ENCODE measurements around the gene PPFIA2.

PPFIA2 gene

DNA sequence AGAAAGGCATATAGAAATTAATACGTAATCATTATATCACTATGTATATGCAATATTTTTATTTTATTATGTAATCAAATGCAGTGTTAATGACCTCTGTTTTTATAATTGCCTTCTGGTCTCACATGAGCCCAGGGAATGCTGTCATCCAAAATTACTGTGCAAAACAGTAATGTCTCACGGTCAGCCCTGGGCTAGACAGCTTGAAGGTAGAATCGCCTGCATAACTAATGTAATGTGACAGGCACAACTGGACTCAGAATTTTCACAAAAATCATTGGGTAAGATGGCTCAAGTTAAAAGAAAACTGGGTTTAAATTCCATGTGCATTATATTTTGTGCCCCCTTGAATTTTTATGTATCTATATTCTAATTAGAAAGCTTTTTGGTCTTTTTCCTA lies 293.3 kb downstream of the PPFIA2 start:
- H3K27ac ChIP-seq (ENCODE audit: low read depth, low read length, poor library complexity, severe bottlenecking), result no peak overlapping the region
- no peaks in the 10 kb centered on the region for H3K4me1 ChIP-seq (ENCODE audit: insufficient read depth, low read length, severe bottlenecking)
- H3K79me2 ChIP-seq (ENCODE audit: insufficient read depth, low read length), result no peaks in the 10 kb centered on the region
- H3K9ac ChIP-seq (ENCODE audit: low read length), result no peak overlapping the region
- H3K9me3 ChIP-seq (ENCODE audit: low read length), result no peaks in the 10 kb centered on the region
- no peaks in the 10 kb centered on the region for H4K20me1 ChIP-seq (ENCODE audit: insufficient read depth, low read length)
- H2AFZ ChIP-seq (ENCODE audit: low read length), result no peak overlapping the region
- no peaks in the 10 kb centered on the region for H3K36me3 ChIP-seq (ENCODE audit: insufficient read depth, low read length)
- no peaks in the 10 kb centered on the region for H3K9me2 ChIP-seq (ENCODE audit: low read depth, low read length)
- no peak overlapping the region for H3K4me2 ChIP-seq (ENCODE audit: low read length)
- TF ChIP-seq EZH2 (IDR thresholded peaks at IDR 0.05; ENCODE audit: borderline replicate concordance, low read length), result no peak
- TF ChIP-seq, protein P1, sequence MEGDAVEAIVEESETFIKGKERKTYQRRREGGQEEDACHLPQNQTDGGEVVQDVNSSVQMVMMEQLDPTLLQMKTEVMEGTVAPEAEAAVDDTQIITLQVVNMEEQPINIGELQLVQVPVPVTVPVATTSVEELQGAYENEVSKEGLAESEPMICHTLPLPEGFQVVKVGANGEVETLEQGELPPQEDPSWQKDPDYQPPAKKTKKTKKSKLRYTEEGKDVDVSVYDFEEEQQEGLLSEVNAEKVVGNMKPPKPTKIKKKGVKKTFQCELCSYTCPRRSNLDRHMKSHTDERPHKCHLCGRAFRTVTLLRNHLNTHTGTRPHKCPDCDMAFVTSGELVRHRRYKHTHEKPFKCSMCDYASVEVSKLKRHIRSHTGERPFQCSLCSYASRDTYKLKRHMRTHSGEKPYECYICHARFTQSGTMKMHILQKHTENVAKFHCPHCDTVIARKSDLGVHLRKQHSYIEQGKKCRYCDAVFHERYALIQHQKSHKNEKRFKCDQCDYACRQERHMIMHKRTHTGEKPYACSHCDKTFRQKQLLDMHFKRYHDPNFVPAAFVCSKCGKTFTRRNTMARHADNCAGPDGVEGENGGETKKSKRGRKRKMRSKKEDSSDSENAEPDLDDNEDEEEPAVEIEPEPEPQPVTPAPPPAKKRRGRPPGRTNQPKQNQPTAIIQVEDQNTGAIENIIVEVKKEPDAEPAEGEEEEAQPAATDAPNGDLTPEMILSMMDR (IDR thresholded peaks at IDR 0.05; ENCODE audit: low read length), result no peak
- H3K4me3 ChIP-seq (ENCODE audit: low read depth, low read length, poor library complexity, severe bottlenecking), result no peak overlapping the region
- no peaks in the 10 kb centered on the region for H3K27me3 ChIP-seq (ENCODE audit: insufficient read depth, low read length)
- H3F3A ChIP-seq (ENCODE audit: insufficient read depth, low read length), result no peaks in the 10 kb centered on the region

DNA sequence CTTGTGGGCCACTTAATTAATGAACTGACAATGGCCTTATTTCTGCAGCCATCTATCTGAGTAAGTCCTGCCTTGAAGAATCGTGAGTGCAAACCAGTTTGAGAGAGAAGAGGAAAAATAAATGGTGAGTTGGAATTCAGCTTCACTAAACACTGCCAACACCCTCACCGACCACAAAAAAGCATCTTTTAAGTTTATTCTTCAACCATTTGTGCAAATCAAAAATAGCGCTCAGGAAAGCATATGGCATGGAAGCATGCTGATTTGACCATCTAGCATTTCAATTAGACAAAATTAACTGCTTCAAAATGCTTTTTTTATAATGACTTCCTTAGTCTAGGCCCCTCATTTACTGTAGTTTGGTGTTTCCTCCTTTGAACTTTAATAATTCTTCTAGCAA lies 294.0 kb downstream of the PPFIA2 start:
- Histone ChIP-seq H3K4me1 (ENCODE audit: insufficient read depth, low read length, severe bottlenecking) (no peaks in the 10 kb centered on the region), H2AFZ (ENCODE audit: low read length) (no peak overlapping the region), H3K9me2 (ENCODE audit: low read depth, low read length) (no peaks in the 10 kb centered on the region), H3K79me2 (ENCODE audit: insufficient read depth, low read length) (no peaks in the 10 kb centered on the region), H3K4me3 (ENCODE audit: low read depth, low read length, poor library complexity, severe bottlenecking) (no peak overlapping the region), H4K20me1 (ENCODE audit: insufficient read depth, low read length) (no peaks in the 10 kb centered on the region), H3F3A (ENCODE audit: insufficient read depth, low read length) (no peaks in the 10 kb centered on the region), H3K36me3 (ENCODE audit: insufficient read depth, low read length) (no peaks in the 10 kb centered on the region), H3K9me3 (ENCODE audit: low read length) (no peaks in the 10 kb centered on the region), H3K4me2 (ENCODE audit: low read length) (no peak overlapping the region), H3K27me3 (ENCODE audit: insufficient read depth, low read length) (no peaks in the 10 kb centered on the region), H3K9ac (ENCODE audit: low read length) (no peak overlapping the region), H3K27ac (ENCODE audit: low read depth, low read length, poor library complexity, severe bottlenecking) (no peak overlapping the region)
- no peak for TF ChIP-seq EZH2 (IDR thresholded peaks at IDR 0.05; ENCODE audit: borderline replicate concordance, low read length)
- TF ChIP-seq, protein P1 (IDR thresholded peaks at IDR 0.05; ENCODE audit: low read length), result no peak

DNA sequence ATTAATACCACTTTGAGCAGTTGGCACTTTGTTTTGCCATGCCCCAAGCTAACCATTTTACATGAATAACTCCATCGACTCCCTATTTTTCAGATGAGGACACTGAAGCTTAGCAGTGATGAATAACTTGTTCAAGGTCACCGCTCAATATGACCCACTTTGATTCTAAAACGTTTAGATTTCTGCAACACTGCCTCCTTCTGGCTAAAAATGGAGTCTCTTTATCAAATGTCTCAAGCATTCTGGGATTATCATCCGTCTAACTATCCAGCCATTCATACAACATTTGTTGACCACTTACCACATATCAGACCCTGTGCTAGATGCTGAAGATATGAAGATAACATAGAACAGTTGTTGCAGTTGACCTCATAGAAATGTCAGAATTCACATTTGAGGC lies 298.0 kb downstream of the PPFIA2 start:
- Histone ChIP-seq H3K9me3 (ENCODE audit: low read length) (no peaks in the 10 kb centered on the region), H3K4me2 (ENCODE audit: low read length) (no peak overlapping the region), H3K36me3 (ENCODE audit: insufficient read depth, low read length) (no peaks in the 10 kb centered on the region), H3K4me3 (ENCODE audit: low read depth, low read length, poor library complexity, severe bottlenecking) (no peak overlapping the region), H4K20me1 (ENCODE audit: insufficient read depth, low read length) (no peaks in the 10 kb centered on the region), H3K27me3 (ENCODE audit: insufficient read depth, low read length) (no peaks in the 10 kb centered on the region), H3K4me1 (ENCODE audit: insufficient read depth, low read length, severe bottlenecking) (no peaks in the 10 kb centered on the region), H3F3A (ENCODE audit: insufficient read depth, low read length) (no peaks in the 10 kb centered on the region), H3K9ac (ENCODE audit: low read length) (no peak overlapping the region), H3K27ac (ENCODE audit: low read depth, low read length, poor library complexity, severe bottlenecking) (no peak overlapping the region), H2AFZ (ENCODE audit: low read length) (no peak overlapping the region), H3K9me2 (ENCODE audit: low read depth, low read length) (no peaks in the 10 kb centered on the region), H3K79me2 (ENCODE audit: insufficient read depth, low read length) (no peaks in the 10 kb centered on the region)
- TF ChIP-seq EZH2 (IDR thresholded peaks at IDR 0.05; ENCODE audit: borderline replicate concordance, low read length), result no peak
- TF ChIP-seq, protein P1 (IDR thresholded peaks at IDR 0.05; ENCODE audit: low read length), result peak; percentile 52
